Neural crest cell (in vitro differentiated cells): ENCODE results near the gene OPN1SW. TPM values are rescaled to one million over a fixed set of nuclear protein-coding genes. Genes with fewer than 3 reads are reported as not detected.

Experiments used
- DNase-seq: peaks from one replicate; pipeline ENCODE4 v3.0.0; 2021; ENCODE audit warnings: low read depth, mixed read lengths, low spot score
- H3K27ac Mint-ChIP-seq: one replicate; pipeline ENCODE4 v1.8.0; 2021; ENCODE audit warnings: mild to moderate bottlenecking, mixed read lengths; ENCODE audit not compliant: unreplicated experiment
- H3K27me3 Mint-ChIP-seq: 2 replicates; pipeline ENCODE4 v1.8.0; 2021; ENCODE audit warnings: low read depth, mild to moderate bottlenecking, mixed read lengths
- H3K36me3 Mint-ChIP-seq: 2 replicates; pipeline ENCODE4 v1.8.0; 2021; ENCODE audit warnings: low read depth, mild to moderate bottlenecking, mixed read lengths
- H3K4me1 Mint-ChIP-seq: 2 replicates; pipeline ENCODE4 v1.8.0; 2021; ENCODE audit warnings: mixed read lengths
- H3K4me3 Mint-ChIP-seq: one replicate; pipeline ENCODE4 v1.8.0; 2021; ENCODE audit warnings: mild to moderate bottlenecking, mixed read lengths
- H3K9me3 Mint-ChIP-seq: 2 replicates; pipeline ENCODE4 v1.8.0; 2021; ENCODE audit warnings: mixed read lengths
- total RNA-seq: library from RNA; stranded (reverse); gene quantifications from 2 replicates; pipeline ENCODE4 v1.2.1, GENCODE V29; 2021
- TF ChIP-seq, protein P1 (sequence below): fragments of 200-600 bp; sonication (generic); conservative IDR thresholded peaks from 2 replicates; pipeline ENCODE4 v1.5.0; 2021; ENCODE audit warnings: antibody characterized with exemption, mild to moderate bottlenecking

OPN1SW gene
- total RNA-seq, 1 donor from 2014 or later: not detected

- H3K4me3 Mint-ChIP-seq: peak overlapping the region; percentile 93
- no peaks in the 10 kb centered on the region for H3K9me3 Mint-ChIP-seq
- TF ChIP-seq, protein P1, sequence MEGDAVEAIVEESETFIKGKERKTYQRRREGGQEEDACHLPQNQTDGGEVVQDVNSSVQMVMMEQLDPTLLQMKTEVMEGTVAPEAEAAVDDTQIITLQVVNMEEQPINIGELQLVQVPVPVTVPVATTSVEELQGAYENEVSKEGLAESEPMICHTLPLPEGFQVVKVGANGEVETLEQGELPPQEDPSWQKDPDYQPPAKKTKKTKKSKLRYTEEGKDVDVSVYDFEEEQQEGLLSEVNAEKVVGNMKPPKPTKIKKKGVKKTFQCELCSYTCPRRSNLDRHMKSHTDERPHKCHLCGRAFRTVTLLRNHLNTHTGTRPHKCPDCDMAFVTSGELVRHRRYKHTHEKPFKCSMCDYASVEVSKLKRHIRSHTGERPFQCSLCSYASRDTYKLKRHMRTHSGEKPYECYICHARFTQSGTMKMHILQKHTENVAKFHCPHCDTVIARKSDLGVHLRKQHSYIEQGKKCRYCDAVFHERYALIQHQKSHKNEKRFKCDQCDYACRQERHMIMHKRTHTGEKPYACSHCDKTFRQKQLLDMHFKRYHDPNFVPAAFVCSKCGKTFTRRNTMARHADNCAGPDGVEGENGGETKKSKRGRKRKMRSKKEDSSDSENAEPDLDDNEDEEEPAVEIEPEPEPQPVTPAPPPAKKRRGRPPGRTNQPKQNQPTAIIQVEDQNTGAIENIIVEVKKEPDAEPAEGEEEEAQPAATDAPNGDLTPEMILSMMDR: no peak
- H3K36me3 Mint-ChIP-seq: no peaks in the 10 kb centered on the region
- peaks cover 15% of the 10 kb centered on the region for H3K27me3 Mint-ChIP-seq
- no peak overlapping the region for H3K27ac Mint-ChIP-seq
- DNase-seq: no peak
- H3K4me1 Mint-ChIP-seq: peaks cover 14% of the 10 kb centered on the region
Measured at GRCh38 chr7:128788446-128789412, 13.1 kb upstream of the OPN1SW start.

GRCh38 chr7:128785738-128786137 lies 10.1 kb upstream of the OPN1SW start:
- no peaks in the 10 kb centered on the region for H3K9me3 Mint-ChIP-seq
- peaks cover 3% of the 10 kb centered on the region for H3K36me3 Mint-ChIP-seq
- H3K27me3 Mint-ChIP-seq: peaks cover 25% of the 10 kb centered on the region
- peaks cover 15% of the 10 kb centered on the region for H3K4me1 Mint-ChIP-seq
- DNase-seq: no peak
- TF ChIP-seq, protein P1: no peak
- no peak overlapping the region for H3K27ac Mint-ChIP-seq
- no peak overlapping the region for H3K4me3 Mint-ChIP-seq

- Mint-ChIP-seq H3K4me3 (peak overlapping the region; percentile 82), H3K36me3 (peaks cover 3% of the 10 kb centered on the region), H3K4me1 (peaks cover 10% of the 10 kb centered on the region), H3K9me3 (no peaks in the 10 kb centered on the region), H3K27me3 (peaks cover 18% of the 10 kb centered on the region), H3K27ac (peak overlapping the region; percentile 63)
- TF ChIP-seq, protein P1: no peak
- peak; percentile 57 for DNase-seq
Measured at GRCh38 chr7:128783143-128783861, 7.7 kb upstream of the OPN1SW start.

DNA sequence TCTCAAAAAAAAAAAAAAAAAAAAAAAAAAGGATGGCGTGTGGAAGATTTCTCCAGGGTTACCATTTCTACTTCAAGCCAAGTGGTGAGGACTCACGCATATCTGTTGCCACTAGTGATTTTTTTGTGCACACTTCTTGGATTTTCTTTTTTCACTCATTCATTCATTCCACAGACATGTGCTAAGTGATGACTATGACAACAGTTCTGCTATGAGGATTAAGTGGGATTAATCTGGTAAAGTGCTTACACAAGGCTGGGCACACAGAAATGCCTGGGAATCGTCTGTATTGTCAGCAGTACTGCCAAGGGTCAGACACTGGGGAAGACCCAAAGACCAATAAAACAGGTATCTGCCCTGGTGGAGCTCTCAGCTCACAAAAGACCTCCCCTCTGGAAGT lies 6.3 kb upstream of the OPN1SW start:
- TF ChIP-seq, protein P1: no peak
- H3K36me3 Mint-ChIP-seq: peaks cover 7% of the 10 kb centered on the region
- H3K9me3 Mint-ChIP-seq: peaks cover 6% of the 10 kb centered on the region
- no peak for DNase-seq
- no peak overlapping the region for H3K4me3 Mint-ChIP-seq
- no peak overlapping the region for H3K27ac Mint-ChIP-seq
- H3K27me3 Mint-ChIP-seq: peaks cover 12% of the 10 kb centered on the region
- H3K4me1 Mint-ChIP-seq: peaks cover 10% of the 10 kb centered on the region

- TF ChIP-seq, protein P1: no peak
- H3K27ac Mint-ChIP-seq: no peak overlapping the region
- peaks cover 11% of the 10 kb centered on the region for H3K27me3 Mint-ChIP-seq
- H3K4me3 Mint-ChIP-seq: peak overlapping the region; percentile 47
- peaks cover 10% of the 10 kb centered on the region for H3K4me1 Mint-ChIP-seq
- peaks cover 11% of the 10 kb centered on the region for H3K36me3 Mint-ChIP-seq
- H3K9me3 Mint-ChIP-seq: peaks cover 10% of the 10 kb centered on the region
- DNase-seq: no peak
Measured at GRCh38 chr7:128781126-128781525, 5.5 kb upstream of the OPN1SW start.
